ENCODE results near the gene NELFB.

The NELFB gene

DNA sequence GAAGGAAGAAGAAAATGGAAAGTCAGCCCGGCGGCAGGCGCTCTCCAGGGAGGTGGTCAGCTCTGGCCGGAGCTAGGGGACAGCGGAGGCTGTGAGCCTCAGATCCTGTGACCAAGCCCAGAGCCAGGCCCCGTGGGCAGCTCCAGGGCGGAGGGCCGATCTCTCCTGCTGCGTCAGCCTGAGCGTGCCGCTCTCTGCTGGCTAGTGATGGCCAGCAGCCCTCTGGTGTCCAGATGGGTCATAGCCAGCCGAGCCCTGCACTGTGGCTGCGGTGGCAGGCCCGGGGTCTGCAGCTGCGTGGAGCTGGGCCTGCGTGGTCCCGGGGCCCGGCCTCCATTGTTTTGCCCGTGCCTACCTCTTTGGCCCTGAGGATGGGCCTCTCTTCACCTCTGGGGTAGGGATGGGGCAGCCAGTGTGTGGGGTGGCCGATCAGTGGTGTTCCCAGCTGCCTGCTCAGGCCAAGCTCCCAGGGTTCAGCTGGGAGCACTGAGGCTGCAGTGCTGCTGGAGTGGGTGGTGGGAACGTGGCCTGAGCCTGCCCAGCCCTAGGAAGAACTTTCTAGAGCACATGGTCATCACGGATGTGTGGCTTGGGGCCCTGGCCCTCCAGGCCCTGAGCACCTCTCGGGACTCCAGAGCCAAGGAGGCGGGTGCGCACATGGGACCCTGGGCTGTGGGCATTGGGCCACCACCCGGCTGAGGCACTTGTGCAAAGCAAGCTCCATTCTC lies 64.0 kb downstream of the NELFB start:
- no peak for DNase-seq

DNA sequence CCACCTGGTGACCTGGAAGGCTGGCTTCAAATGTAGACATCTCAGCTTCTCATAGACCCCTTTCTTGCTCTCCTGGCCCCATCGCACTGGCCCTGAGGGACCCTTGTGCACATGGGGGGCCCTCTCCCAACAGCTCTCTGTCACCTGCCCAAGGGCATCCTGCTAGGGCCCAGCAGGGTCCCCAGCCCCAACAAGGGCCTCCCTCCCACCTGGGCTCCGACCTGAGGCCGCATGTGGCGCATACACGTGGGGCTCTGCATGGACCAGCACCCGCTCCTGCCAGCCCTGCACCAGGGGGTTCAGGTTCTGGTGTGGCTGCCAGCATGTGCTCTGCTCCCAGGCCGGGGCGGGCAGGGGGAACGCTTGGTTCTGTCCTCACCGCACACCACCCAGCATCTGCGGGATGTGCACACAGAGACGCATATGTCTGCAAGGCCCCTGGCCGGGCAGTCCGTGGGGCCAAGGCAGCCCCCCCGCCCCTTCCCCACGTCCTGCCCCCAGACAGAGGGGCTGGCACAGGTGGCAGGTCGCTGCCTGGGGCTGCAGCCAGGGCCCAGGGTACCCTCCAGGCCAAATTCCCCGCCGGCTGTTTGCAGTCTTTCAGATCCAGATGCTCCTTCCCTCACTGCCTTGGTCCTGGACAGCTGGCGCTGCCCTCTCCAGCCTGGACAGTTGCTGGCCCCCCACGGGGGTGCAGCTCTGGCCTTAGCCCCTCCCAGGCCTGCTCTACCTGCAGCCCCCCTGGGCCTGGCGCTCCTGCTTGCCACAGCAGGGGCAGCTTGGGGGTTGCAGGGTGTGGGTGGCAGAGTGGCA lies 64.8 kb downstream of the NELFB start:
- DNase-seq: no peak

- DNase-seq: peak; percentile 41
These were observed 65.6 kb downstream of the NELFB start for GRCh38 chr9:137320555-137321384.

DNA sequence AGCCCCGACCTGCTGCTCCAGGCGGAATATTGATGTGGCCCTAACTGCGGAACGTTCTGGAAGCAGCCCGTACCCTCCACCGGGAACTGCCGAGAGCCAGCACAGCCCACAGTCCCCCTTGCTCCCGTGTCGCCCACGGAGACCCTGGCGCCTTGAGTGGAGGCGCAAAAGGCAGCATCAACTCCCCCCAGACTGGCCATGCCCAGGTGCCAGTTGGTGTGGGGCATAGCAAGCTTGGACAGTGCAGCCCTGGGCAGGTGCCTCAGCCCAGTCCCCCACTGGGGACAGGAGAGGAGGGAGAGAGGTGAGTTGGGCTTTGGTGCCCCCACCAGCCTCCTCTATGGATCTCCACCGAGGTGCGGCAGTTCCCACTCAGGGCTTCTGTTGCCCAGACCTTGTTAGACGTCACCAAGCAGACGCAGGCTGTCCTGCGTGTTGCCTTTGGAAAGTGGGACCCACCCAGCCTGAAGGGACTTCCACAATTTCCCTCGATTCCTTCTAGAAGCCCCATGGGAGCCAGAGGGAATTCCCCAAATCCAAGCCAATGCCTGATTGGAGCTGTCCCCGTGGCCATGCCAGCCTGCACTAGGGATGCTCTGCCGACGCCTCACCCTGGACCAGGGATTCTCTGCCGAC lies 66.7 kb downstream of the NELFB start:
- DNase-seq: no peak

Measured in right forelimb (tissue), 1 donor.